Stimulated activated CD4-positive, alpha-beta T cell treated with anti-CD3 and anti-CD28 coated beads, Interleukin-15, amount 100 ng/mL, for 48 hours (primary cell): Measurements from ENCODE around the gene SLC5A10.

Source experiments
- DNase-seq, 2 donors: peaks; one replicate each; pipeline ENCODE4 v3.0.0-alpha.2; 2020; ENCODE audit warnings: low read depth in 2 of 2

The SLC5A10 gene

GRCh38 chr17:19002805-19003542, 51.0 kb downstream of the SLC5A10 start:
- DNase-seq = no peak

- DNase-seq = peak in 1 of 2 donors; percentile 40
Observed at GRCh38 chr17:19003543-19004420, 51.8 kb downstream of the SLC5A10 start.

- peak; percentile 77 to 86 for DNase-seq
Observed at GRCh38 chr17:19004421-19005136, 52.6 kb downstream of the SLC5A10 start, which contains the start of gene FAM83G. FAM83G (minus strand) TSS chr17:19004764; CDS start chr17:19004041, 723 bp downstream.

DNA sequence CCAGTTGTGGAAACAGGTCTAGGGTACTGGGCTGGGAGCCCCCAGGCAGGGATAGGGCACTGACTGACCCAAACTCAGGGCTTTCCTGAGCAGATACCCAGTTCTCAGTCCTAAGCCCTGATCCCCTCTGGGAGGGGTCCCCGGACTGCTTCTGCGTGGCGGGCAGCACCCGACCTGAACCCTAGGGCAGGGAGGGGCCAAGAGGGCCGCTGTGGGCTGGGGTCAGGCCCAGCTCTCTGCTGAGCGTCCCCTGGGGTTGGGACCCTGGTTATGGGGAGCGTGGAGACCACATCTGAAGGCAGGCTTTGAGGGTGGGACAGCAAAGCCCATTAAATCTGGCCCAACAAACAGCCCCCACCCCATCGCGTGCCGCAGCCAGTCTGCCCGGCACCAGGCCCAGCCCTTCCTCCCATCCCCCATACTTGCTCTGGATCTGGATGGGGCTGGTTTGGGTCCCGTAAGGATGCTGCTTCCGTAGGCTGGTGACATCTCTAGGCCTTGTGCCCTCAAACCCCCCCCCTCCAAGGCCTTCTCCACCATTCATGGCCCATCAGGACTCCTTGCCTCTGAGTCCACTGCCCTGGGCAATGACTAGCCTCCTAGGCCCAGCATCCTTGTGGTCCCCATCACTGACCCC, 53.3 kb downstream of the SLC5A10 start:
- DNase-seq = no peak

- DNase-seq = no peak
Observed at GRCh38 chr17:19005789-19006430, 53.9 kb downstream of the SLC5A10 start.

- DNase-seq = no peak
Observed at GRCh38 chr17:19006698-19007097, 54.7 kb downstream of the SLC5A10 start.

DNA sequence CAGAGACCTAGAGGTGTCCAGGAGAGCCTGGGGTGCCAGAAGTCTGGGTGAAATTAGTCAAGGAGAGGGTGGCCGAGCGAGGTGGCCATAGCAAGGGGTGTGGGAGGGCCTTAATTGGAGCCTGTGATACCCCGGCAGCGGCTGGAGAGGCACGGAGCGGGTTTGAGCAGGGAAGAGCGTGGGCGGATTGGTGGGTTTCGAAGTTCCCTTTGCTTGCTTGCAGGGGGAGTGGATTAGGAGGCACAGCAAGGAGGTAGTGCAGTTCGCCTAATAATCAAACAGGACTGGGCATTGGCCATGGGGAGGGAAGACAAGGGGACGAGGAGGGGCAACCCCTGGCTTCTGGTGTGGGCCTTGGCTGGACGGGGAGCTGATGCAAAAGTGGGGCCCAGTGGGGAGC, 58.0 kb downstream of the SLC5A10 start:
- no peak for DNase-seq

GRCh38 chr17:19010729-19011505, 59.0 kb downstream of the SLC5A10 start:
- DNase-seq = no peak

- no peak for DNase-seq
Observed at GRCh38 chr17:19011581-19011980, 59.6 kb downstream of the SLC5A10 start.

DNA sequence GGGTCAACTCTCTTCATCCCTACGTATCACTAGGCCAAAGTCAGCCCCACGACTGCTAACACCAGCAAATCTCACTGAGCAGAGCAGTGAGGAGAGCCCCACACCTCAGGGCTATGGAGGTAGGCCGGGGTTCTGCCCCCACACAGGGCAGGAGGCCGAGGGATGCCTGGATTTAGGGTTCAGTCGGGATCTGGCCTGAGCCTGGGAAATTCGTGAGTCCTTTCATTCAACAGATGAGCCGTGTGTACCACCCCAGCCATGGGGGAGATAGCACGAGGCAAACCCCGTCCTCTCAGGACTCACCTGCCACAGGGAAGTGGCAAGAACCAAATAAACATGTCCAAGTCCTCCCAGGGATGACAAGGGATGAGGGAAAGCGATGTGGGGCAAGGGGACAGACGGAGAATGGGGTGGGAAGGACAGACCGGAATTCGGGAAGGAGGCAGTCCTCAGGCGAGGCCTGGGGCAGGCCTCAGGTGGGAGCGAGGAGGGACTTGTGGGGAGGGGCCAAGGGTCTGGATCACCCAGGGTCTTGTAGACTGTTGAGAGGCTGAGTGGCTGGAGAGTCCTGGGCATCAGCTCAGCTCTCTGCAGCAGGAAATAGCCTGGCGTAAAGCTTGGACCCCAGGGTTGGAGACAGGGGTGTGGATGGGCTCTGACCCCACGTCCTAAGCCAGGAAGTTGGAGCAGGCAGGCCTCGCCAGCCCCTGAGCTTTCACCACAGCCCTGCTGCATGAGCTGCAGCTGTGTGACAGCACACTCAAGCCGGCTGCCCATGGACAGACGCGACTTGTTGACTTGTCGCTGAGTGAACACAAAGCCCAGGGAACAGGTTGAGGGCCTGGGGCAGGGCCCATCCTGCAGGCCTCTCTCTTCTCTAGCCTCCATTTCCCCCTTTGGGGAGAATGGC, 60.5 kb downstream of the SLC5A10 start:
- no peak for DNase-seq

DNA sequence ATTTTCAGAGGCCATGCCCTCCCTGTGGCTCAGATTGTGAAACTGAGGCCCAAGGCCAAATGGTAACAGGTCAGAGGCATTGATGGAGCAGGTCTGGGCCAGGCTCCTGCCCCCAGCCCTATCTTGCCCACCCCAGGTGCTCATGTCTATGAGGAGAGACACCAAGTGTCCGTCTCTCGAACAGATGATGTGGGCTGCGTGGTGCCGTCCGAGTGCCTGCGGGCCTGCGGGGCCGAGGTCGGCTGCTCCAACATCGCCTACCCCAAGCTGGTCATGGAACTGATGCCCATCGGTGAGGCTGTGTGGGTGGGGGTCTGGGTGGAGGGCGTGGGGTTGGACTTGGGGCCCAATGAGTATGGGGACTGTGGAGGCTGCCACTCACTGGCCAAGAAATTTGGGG, 61.3 kb downstream of the SLC5A10 start:
- DNase-seq = no peak

DNA sequence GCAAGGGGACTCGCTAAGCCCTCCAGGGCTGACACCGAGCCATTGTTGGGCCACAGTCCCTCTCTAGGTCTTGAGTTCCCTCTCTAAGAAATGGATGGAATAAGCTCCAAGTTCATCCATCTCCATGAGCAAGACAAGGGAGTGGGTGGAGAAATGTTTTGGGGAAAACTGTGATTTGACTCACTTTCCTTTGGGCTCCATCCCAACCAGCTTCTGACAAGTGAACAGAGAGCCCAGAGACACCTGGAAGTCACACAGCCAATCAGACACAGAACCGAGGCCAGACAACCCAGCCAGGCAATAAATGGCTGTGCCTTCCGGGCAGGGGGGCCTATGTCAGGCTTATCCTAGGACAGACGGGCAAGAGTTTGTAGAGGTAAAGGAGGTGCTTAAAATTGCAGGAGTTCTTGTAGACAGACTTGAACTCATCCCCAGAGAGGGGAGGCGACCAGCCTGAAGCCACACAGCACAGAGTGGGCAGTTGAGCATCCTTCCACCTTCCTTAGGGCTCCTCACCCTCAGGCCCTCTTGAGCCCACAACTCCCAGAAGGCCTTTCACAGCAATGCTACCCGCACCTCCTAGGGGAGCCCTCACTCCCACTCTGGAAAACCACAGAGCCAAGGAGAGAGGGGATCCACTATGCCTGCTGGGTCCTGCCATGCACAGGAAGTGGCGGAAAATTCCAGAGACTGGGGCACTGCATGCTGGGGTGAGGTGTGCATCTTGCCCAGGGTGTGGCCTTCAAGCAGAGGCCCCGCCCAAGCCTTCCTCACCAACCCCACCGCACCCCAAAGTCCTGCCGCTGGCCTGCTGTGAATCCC, 62.1 kb downstream of the SLC5A10 start:
- no peak for DNase-seq

- DNase-seq = no peak
Observed at GRCh38 chr17:19014628-19015215, 62.8 kb downstream of the SLC5A10 start.

GRCh38 chr17:19015428-19015827, 63.5 kb downstream of the SLC5A10 start:
- no peak for DNase-seq

DNA sequence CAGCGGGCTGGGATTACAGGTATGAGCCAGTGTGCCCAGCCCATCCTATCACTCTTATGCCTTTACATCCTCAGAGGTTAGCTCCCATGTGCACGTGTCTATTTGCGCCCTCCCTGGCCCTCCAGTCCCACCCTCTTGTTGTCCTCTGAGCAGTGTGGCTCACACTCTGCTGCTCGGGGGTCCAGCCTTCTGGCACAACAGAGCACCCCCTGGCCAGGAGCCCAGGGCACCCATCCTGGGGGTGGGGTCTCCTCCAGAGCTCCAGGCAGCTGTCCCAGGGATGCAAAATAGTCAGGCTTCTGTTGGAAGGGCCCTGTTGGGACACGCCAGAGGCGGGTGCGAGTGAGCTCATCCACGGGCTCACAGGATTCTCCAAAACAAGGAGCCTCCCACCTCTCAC, 64.3 kb downstream of the SLC5A10 start:
- no peak for DNase-seq

DNA sequence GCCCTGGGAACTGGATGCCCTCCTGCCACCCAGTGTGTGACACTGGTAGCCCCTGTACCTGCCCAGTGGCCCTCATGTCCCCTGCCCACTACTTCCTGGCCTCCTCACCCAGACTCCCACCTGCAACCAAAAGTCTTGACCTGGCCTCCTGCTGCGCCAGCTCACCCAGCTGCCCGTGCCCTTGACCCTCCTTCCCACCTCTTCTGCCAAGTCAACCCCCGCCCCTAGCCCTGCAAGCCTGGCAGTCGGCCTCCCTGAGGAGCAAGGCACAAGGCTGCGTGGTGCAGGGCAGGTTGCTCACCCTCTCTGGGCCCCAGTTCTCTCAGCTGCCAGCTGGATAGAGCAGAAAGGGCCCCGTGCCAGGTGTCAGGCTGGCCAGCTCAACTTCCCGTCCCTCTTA, 64.9 kb downstream of the SLC5A10 start:
- no peak for DNase-seq

- DNase-seq = no peak
Observed at GRCh38 chr17:19017401-19017800, 65.4 kb downstream of the SLC5A10 start.
